Bronchial epithelial cell (primary cell): ENCODE measurements around the gene PAAF1. TPM values are rescaled to one million over a fixed set of nuclear protein-coding genes. Genes with fewer than 3 reads are reported as not detected.
"Not testable (repeated sequence)": the region's sequence is repeated elsewhere in the genome, so short reads cannot be mapped to it uniquely, and the experiment has no call there.

ENCODE experiments used
- DNase-seq: peaks from one replicate; pipeline ENCODE4 v3.0.0-alpha.2; 2010; ENCODE audit warnings: low read depth
- FAIRE-seq: peaks from 2 replicates; lab custom pipeline; 2011; peaks lifted over from hg19 to GRCh38; lab: Jason Lieb, UNC
- H3K27me3 ChIP-seq: 2 replicates; pipeline ENCODE4 v1.5.1; 2011; ENCODE audit warnings: low read length; ENCODE audit not compliant: control insufficient read depth, insufficient read depth
- H3K36me3 ChIP-seq: 2 replicates; pipeline ENCODE4 v1.5.1; 2011; ENCODE audit warnings: low read length; ENCODE audit not compliant: control insufficient read depth, insufficient read depth
- H3K4me3 ChIP-seq: 2 replicates; pipeline ENCODE4 v1.5.1; 2011; ENCODE audit warnings: mild to moderate bottlenecking, low read depth, low read length, control low read depth
- CTCF ChIP-seq: IDR thresholded peaks from 2 replicates; pipeline ENCODE4 v1.5.1; 2011; ENCODE audit warnings: mild to moderate bottlenecking, moderate library complexity, low read length, control low read depth, inconsistent platforms; ENCODE audit not compliant: insufficient read depth, severe bottlenecking
- total RNA-seq: library from RNA; depleted of rRNA; stranded (reverse); fragments of >200 nt; gene quantifications from 2 replicates; pipeline ENCODE4 v1.2.1, GENCODE V29; 2014

PAAF1 gene
- total RNA-seq, 1 donor from 2014 or later: 10.3 TPM

GRCh38 chr11:73929388-73929787 lies 52.6 kb downstream of the PAAF1 start:
- peaks cover 11% of the 10 kb centered on the region for H3K36me3 ChIP-seq
- no peak for TF ChIP-seq CTCF
- FAIRE-seq: no peak
- DNase-seq: no peak
- H3K4me3 ChIP-seq: no peak overlapping the region
- no peaks in the 10 kb centered on the region for H3K27me3 ChIP-seq

GRCh38 chr11:73931039-73931645 lies 54.3 kb downstream of the PAAF1 start:
- TF ChIP-seq CTCF: peak; percentile 48
- no peak for FAIRE-seq
- peaks cover 11% of the 10 kb centered on the region for H3K36me3 ChIP-seq
- peak; percentile 70 for DNase-seq
- no peaks in the 10 kb centered on the region for H3K27me3 ChIP-seq
- H3K4me3 ChIP-seq: no peak overlapping the region

- Histone ChIP-seq H3K27me3 (no peaks in the 10 kb centered on the region), H3K36me3 (peaks cover 11% of the 10 kb centered on the region), H3K4me3 (no peak overlapping the region)
- no peak for TF ChIP-seq CTCF
- FAIRE-seq (no peak), DNase-seq (no peak)
Measured at GRCh38 chr11:73931951-73932350, 55.2 kb downstream of the PAAF1 start.

- Histone ChIP-seq H3K4me3 (no peak overlapping the region), H3K27me3 (no peaks in the 10 kb centered on the region), H3K36me3 (peaks cover 7% of the 10 kb centered on the region)
- DNase-seq (no peak), FAIRE-seq (no peak)
- TF ChIP-seq CTCF: no peak
Measured at GRCh38 chr11:73932781-73933180, 56.0 kb downstream of the PAAF1 start.

- FAIRE-seq, H3K27me3 ChIP-seq: not testable (repeated sequence)
Measured at GRCh38 chr11:73936047-73936446, 59.2 kb downstream of the PAAF1 start.

GRCh38 chr11:73939096-73939495 lies 62.3 kb downstream of the PAAF1 start:
- DNase-seq: peak; percentile 32
- H3K4me3 ChIP-seq: no peak overlapping the region
- TF ChIP-seq CTCF: no peak
- no peaks in the 10 kb centered on the region for H3K36me3 ChIP-seq
- H3K27me3 ChIP-seq: no peaks in the 10 kb centered on the region
- no peak for FAIRE-seq

More at GRCh38 chr11:73936047-73936446, 59.2 kb downstream of the PAAF1 start:
- DNase-seq, H3K36me3 ChIP-seq, H3K4me3 ChIP-seq: not testable (repeated sequence)
